A549 (cell line): ENCODE measurements around the gene TOPORS.

Source experiments
- JUN ChIP-seq, 2 experiments: fragments of >200 bp; sonication (Bioruptor Twin); formaldehyde crosslinking; IDR thresholded peaks; 2 replicates in 1 of 2; 3 replicates in 1 of 2; pipeline ENCODE4 v1.6.1; 2016 to 2017
- POLR2A ChIP-seq: IDR thresholded peaks from 2 replicates; pipeline ENCODE4 v1.6.1; 2012; ENCODE audit warnings: mild to moderate bottlenecking, low read length
- SREBF2 ChIP-seq: fragments of 450-650 bp; IDR thresholded peaks from 2 replicates; pipeline ENCODE4 v1.6.1; 2014; ENCODE audit warnings: mild to moderate bottlenecking, moderate library complexity
- ZFP36 ChIP-seq: fragments of 450-650 bp; IDR thresholded peaks from 2 replicates; pipeline ENCODE4 v1.6.1; 2014; ENCODE audit warnings: borderline replicate concordance; ENCODE audit not compliant: partially characterized antibody
- TF ChIP-seq, protein P1 (sequence below): fragments of >200 bp; sonication (Bioruptor Twin); formaldehyde crosslinking; IDR thresholded peaks from 3 replicates; pipeline ENCODE4 v1.5.1; 2016

DNA sequence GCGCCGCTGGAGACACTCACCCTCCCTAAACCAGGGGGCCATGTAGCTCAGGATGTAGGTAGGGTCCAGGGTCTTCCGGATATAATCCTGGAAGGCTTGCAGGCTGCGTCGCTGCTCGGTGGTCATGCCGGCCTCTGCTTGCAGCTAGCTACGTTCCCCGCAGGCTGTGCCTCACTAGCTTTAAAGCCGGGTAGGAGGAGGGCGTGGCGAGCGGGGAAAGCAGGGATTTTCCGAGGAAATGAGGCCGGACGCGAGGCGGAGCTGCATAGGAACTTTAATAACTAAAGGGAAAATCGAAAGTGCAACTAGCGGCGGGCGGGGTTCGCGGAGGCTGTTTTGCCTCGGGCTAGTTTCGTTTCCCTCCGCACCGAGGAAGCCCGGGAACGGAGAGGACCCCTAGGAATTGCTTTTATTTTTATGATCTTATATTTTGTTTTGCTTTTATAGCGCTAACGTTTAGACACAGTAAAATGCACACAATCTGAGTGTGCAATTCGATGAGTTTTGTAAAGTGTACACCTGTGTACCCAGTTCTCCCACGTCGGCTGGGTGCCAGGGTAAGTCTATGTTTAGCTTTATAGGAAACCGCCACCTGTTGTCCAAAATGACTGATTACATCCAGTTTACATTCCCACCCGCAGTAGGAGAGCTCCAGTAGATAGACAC is 26.2 kb downstream of the TOPORS start, which contains the start of gene RIGI:
- TF ChIP-seq, protein P1, sequence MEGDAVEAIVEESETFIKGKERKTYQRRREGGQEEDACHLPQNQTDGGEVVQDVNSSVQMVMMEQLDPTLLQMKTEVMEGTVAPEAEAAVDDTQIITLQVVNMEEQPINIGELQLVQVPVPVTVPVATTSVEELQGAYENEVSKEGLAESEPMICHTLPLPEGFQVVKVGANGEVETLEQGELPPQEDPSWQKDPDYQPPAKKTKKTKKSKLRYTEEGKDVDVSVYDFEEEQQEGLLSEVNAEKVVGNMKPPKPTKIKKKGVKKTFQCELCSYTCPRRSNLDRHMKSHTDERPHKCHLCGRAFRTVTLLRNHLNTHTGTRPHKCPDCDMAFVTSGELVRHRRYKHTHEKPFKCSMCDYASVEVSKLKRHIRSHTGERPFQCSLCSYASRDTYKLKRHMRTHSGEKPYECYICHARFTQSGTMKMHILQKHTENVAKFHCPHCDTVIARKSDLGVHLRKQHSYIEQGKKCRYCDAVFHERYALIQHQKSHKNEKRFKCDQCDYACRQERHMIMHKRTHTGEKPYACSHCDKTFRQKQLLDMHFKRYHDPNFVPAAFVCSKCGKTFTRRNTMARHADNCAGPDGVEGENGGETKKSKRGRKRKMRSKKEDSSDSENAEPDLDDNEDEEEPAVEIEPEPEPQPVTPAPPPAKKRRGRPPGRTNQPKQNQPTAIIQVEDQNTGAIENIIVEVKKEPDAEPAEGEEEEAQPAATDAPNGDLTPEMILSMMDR, result peak; percentile 71
- TF ChIP-seq ZFP36 (no peak), JUN (IDR thresholded peaks at IDR 0.05) (0 out of 5 replicates have a peak, but pooled peaks of 1 of the 2 experiments have one; percentile 29), POLR2A (0 out of 2 replicates have a peak, but pooled peaks have one; percentile 19), SREBF2 (no peak)
